Measurements from ENCODE around the gene ANTXRL.
"Not testable (repeated sequence)": the region's sequence is repeated elsewhere in the genome, so short reads cannot be mapped to it uniquely, and the experiment has no call there.

Gene ANTXRL

DNA sequence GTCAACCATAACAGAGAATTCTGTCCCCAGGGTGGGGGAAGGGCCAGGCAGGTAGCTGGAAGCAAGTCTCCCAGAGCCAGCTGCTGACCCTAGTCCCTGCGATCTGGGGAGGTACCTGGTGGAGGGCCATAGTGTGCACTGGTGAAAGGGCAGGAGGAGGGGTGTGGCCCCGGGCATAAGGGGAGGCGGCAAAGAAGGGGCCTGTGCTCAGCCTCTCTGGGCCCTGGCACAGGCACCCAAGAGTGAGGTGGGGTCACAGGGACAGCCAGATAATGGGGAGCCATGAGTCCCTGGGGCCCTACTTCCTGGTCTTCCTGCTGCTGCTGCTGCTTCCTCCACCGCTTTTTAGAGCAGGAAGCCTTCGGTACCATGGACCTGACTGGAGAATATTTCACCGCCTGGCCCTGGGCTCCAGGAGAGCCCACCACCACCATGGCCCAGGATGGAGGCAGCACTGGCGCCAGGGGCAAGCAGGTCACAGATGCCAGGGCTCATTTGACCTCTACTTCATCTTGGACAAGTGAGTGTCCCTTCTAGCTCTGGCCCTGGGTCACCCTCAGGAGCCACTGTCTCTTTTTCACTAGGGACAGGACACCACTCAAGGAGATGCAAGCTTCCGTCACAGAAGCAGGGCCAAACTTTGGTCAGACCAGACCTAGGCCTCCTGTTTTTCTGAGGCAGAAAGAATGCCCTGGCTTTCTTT, at the start of gene ANTXRL:
Gene ANTXRL (plus strand): TSS at position 7 of the 703 bp plus-strand sequence. CDS start 266 bp downstream, at position 273.
- DNase-seq: no peak

DNA sequence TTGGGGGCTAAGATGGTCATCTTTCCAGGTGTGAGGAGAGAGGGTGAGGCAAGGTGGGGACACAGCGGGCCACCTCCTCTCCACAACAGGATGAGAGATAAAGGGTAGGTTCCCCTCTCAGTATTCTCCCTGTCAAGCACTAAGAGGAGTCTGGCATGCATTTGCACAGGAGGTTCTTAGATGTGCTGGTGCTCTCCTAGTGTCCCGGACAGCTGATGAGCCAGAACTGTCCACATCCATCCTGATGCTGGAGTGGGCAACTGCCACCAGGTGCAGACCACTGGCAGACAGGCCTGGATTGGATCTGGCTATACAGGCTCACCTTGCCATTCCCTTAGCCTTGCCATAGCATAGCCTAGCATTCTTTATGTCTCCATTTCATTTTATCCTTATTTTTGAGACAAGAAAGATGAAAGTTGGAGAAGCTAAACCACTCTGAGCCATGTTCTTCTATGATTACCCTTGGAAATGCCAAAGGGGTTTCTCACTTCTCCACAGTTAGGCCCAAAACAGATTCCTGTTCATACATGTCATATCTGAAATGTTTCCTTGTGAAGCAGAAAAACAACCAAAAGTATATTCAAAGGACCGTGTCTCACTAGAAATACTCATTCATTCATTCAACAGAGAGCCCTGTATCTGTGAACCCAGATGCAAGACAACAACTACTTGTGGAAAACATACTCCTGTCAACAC, 48.8 kb upstream of the ANTXRL start:
- DNase-seq: no peak

DNA sequence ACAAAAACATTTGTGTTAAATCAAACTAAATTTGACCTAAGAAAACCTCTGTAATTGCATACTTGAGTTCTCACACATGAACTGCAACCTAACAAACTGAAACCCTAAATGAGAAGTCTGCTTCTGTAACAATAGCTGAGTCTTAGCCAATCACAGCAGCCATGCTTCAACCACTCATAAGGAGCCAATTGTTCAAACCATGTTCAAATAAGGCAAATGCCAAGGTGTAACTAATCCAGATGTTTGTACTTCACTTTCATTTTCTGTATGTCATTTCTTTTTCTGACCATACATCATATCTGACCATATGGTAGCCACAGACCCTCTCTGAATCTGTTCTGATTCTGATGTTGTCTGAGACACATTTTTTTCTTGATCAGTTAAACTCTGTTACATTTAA, 47.5 kb upstream of the ANTXRL start:
- no peak for DNase-seq

DNA sequence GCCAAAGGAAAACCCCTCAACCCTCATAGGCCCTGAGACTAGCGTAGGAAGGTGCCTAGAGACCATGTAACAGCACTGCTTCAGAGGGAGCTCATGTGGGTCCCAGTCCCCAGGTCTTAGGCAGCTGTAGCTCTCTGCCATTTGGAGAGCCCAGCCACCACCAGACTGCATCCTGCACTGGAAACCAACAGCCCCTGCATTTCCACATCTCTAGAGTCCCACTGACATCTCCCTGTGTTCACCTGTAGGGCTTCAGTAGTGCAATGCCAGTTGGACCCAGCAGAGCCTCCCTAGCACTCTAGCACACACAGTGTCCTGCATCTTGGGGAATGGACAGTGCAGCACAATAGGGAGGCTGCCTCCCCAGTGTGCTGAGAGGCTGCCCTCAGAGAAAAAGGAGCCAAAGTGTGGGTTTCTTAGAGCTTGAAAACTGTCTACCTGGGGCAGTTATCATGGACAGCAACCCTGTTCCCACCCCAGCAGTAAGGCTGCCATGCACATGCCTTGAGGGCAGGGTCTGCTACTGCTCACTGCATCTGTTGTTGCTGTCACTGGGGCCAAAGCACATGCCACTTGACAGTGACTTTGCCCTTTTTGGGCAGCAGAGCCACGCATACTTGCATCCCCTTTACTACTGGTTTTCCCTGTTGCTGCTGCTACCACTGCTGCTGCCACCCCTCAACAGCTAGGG, 46.7 kb upstream of the ANTXRL start:
- DNase-seq: no peak

DNA sequence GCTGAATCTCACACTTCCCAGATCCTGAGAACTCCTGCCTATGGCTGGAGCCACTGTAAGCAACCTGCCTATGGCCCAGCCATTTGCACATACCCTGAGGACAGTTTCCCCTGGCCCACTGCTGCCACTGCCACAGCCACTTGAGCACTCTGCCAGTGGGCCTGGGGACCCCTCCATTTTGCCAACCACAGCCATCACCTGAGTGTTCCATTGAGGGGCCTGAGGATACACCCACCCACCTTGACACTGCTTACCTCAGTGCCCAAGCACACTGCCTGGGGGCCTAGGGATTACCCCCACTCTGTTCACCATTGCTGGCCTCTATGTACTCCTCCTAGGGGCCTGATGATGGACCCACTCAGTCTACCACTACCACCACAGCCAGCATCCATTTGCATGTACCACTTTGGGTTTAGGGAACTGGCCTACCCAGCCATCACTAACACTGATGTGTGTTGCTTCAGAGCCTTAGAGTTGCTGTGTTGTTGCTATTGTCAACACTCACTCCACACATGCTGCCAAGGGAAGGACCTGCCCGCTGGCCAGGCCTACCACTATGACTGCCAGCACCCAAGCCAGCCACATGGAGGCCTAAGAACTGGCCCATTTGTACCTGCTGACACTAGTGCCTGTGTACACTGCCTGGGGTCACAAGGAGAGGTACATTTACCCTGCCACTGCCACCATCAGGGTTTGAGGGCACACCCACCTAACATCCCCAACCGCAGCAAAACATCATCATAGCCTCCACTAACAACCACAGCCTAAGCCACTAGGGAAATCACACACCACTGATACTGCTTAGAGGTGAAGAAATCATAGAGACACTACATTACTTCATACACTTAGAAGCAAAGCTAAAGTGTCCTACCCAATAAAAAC, 45.9 kb upstream of the ANTXRL start:
- no peak for DNase-seq

DNA sequence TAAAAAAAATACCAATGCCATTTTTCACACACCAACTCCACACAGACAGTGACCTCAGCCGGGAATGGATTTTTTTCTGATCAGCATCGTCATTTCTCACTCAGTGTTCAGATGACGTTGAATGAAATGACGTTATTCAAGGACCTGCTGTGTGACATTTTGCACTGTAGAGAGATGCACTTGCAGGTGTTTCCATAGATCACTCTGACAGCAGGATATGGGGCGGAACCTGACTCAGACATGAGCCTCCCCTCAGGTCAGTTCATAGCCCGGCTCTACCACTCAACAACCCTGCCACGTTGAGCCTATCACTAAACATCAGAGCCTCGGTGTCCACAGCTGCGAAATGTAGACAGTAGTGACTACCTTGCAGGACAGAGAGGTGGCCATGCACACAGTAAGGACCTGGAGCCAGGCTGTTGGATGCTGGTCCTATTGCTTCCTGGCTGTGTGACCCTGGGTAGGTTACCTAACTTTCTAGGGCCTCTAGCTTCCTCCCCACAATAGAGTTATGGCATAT, 41.4 kb upstream of the ANTXRL start:
- DNase-seq: peak in 2 of 3 experiments; percentile 17 to 32

DNA sequence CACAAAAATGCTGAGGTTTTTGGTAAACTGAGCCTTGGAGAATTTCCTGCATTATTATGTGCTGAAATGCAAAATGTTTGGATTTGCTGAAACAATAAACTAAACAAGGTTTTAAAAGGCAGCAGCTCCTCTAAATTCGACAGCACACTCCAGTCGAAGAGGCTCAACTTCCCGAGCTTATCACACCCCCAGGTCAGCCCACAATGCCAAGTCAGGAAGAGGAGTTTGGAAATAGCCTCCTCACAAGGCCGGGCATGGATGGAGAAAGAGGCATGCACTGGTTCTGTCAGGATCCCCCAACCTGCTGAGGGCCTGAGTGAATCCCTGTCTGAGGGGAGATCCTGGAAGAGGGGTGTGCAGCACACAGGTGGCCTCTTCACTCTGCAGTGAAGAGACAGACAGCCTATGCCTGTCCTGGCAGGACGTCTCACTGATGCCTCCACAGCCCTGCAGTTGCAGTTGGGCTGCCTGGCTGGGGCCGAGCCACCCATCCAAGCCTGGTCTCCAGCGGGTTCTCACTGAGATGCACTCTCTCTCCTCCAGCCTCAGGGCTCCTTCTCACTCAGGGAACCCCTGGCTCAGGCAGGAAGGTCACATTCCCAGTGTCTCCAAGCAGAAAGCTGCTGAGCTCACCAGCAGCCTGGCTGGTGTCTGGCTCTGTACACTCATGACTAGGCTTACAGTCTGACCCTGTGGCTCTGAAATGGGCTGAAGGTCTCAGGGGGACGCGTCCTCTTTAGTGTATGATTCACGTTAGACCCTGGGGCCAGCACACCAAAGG, 40.2 kb upstream of the ANTXRL start:
- not testable (repeated sequence) for DNase-seq

DNA sequence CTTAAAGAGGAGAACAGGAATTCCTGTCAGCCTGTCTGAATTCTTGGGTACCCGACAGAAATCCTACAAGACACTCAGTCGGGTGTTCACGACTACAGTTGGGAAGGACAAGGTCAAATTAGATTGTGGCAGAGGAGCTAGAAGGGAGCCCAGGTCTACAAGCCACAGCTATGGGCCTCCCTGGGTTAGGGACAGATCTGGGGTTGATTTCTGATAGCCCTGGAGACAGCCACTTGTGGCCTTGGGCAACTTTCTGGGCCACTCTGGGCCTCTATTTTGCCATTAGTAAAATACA, 39.7 kb upstream of the ANTXRL start:
- DNase-seq: no peak

DNA sequence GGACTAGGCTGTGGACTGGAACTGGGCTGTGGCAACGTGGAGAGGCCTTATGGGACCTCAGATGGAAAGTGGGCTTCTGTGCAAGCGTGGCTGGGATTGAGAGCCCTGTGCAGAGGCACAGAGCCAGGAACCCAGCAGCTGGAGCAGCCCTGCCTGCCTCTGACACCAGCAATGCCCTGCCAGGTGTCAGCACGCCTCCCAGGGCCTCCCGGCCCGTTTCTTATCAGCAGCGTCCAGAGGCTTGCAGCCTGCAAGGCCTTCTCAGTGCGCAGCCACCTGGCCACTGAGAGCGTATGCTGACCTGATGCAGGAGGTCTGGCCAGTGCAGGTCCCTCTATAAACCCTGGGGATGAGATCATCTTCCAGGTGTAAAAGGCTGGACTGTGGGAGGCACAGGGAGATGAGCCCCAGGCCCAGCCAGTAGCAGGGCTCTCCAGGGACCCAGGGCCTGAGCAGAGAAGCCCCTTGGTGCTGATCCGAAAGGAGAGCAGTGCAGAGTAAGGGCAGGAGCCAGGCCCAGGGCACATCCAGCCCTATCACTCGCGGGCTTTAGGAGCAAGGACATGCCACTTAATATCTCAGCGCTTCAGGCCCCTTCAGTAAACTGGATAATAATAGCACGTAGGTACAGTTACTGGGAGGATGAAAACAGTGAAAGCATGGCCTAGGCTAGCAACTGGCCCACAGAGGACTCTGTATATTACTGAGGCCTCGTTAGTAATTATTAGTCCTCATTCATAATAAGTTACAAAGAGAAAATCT, 38.8 kb upstream of the ANTXRL start:
- no peak for DNase-seq

DNA sequence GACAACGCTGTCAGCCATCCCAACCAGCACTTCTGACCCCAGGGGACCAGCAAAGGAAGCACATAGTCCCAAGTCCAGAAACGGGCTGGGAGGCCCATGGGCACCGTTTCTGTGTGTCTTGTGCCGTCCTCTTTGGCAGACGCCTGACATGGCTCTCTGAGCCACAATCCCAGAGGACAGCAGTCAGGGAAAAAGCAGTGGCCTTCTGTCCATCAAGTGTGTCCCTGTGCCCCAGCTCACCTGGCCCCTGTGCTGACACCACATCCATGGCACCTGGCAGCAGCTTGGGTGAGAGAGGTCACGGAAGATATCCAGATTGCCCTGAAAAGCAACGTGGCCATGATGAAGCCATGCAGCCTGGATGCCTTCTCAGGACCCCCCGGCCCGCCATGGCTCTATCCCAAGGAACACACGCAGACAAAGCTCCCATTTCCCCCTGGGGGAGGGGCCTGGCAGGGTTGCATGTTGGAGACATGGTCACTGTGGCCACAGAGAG, 38.1 kb upstream of the ANTXRL start:
- no peak for DNase-seq

DNA sequence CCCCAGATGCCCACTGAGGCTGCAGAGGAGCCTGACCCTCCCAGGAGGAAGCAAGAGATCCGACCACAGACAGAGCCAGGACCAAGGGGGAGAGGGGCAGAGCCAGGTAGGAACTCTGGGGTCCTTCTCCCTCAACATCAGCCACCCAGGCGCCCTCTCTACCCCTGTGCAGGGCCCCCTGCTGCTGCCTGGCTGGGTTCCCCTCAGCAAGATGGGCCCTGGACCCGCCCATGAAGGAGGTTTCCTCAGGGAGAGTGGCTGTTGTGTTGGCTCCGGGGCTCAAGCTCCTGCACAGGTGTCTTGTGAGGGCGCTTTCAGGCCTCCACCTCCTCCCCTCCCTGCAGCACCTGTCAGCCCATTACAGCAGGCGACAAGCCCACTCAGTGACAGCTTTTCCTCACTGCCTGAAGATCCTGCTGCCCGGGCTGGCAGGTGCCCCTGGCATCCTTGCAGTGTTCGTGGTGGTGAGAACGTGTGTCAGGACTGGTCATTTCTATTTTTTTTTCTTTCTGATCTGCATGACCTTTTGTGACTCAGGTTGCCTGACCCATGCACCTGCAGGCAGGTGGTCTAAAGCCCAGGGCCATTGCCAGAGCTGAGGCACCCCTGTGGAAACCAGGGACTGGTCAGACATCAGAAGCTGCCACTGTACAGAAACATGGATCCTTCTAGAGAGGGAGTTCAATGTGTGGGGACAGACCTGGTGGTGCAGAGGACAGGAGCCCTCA, 37.0 kb upstream of the ANTXRL start:
- peak in 2 of 3 experiments; percentile 12 to 40 for DNase-seq

DNA sequence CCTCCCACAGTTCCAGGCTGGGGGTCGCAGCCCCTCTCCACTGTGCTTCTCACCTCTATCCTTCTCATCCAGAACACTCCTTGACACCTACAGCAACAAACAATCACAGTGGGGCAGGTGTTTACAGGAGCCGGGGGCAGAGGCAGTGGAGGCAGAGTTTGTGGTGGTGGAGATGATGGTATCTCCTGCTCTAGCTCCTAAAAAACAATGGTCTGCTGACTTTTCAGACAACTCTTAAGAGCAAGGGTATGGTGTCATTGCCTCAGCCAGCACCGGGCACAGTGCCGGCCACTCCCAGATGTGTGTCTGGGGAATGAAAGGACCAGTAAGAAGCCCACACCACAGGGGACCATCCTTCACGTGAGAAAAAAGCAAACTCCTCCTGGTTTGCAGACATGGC, 36.3 kb upstream of the ANTXRL start:
- no peak for DNase-seq

DNA sequence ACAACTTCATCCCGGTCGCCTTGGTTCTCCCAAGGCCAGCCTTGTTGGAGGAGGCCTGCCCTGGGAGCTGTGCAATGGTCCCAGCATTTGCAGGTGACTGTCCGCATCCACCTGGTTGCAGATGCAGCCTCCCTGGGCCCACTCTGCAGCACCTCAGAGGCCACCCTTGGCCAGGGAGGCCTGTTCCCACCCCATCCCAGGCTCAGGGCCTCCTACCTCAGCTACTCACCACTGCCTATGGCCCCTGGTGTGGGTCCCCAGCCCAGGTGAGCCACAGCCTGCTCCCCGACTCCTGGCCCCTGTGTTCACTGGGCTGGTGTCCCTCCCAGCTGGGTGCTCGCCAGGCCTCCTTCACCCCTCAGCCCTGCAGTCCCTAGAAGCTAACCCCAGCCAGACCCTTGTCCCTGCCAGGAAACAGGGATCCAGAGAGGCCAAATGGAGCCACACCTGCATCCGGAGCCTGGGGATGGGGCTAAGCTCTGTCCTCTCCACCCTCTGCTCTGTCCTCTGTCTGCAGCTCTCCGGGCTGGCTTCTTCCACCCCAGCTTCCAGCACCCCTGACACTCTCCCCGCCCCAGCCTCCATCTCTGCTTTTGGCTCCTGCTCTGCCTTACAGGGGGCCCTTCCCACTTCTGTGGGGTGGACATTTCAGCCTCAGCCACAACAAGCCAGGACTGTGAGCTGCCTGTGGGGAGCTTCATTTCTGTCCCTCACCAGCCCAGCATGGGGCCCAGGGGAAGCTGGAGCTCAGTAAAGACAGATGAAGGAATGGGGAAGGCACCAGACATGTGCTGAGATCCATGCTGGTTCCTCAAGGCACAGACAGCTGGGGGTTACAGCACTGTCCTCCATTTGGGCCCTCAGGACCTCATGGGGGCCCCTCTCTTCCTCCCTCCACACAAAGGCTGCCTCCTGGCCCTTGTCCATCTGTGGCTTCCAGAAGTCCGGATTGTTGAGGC, 35.6 kb upstream of the ANTXRL start:
- DNase-seq: no peak

DNA sequence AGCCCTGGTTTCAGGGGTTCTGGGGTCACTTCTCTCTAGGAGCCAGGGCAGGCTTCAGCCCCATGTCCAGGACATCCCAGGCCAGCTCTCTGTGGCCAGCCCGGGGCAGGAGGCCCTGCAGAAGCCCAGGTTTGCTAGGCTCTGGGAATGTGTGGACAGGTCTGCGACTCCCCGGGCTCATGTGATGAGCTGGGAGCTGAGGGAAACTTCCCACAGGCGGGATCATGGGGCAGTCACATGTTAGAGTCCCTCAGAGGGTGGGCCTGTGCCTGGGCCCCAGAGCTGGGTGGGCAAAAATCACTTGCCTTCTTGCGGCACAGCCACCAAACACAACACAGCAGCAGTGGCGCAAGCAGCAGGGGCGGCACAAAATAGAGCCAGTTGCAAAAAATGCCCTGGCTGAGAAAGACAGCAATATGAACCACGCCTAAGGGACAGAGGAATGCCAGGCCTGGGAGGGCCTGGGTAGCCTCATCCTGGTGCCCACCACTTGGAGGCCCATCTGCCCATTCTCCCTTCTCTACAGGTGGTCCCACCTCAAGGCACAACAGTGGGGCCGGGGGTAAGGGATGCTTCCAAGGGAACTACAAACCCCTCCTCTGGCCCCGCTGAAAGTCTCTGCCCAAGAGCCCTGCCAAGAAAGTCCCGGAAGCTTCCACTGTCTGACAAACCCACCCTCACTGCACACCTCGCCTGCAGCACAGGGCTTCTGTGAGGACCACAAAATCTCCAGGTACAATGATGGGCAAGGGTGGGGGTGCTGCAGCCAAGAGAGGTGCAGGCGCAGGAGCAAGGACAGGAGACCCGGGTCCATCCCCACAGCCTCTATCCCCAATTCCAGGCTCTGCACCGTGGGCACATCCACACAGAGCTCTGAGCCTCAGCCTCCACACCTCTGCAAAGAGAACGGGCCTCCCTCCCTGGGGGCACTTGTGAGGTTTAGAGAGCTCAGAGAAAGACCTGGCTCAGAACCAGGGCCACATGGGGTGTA, 34.6 kb upstream of the ANTXRL start:
- DNase-seq: no peak

DNA sequence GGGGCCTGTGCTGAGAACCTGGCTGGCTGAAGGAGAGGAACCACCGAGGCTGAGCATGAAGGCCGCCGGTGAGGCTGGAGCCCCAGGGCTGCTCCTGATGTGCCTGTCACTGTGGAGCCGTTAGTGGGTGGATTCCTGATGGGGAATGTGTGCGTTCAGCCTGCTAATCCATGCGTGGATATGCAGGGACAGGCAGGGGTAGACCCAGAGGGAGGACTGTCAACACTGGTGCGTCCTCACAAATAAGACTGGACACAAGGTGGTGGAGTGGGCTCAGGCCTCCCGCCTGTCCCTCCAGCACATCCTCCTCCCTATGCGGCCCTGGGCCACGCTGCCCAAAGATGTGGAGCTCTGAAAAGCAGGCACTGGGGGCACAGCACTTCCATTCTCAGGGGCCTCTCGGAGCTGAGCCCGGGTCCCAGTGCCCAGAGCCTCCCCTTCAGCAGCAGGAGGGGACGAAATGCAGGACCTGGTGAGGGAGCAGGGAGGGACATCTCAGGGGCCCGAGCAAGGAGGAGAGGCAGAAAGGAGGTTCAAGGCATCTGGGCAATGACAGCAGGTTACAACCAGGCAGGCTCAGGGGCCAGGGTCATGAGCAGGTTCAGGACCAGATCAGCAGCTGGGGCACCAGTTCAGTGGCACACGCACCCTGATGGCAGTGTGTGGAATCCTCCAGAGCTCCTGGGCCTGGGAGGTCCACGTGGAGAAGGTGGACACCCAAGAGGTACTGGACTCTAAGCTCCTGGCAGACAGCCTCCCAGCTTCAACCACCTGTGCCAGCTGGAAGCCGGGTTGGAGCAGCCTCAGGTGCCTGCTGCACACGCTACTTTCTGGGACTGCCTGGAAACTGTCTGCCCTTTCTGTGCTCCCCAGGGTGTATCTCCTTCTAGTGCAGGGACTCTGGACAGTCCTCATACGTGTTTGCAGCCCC, 33.5 kb upstream of the ANTXRL start:
- DNase-seq: no peak

DNA sequence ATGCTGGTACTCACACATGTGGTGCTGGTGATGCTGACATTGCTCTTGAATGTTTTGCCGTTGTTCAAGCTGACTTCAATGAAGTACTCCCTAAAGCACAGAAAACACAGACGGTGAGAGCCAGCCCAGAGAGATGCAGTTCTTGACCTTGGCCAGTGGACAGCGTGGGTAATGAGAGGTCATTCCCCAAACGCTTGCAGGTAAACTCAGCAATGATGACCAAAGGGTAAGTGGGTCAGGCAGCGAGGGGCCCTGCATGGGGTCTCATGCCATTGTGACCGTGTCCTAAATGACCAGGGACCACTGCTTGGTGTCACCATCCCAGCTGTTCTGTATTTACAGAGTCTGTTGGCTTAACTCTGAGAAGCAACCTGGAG, 32.8 kb upstream of the ANTXRL start:
- no peak for DNase-seq

DNA sequence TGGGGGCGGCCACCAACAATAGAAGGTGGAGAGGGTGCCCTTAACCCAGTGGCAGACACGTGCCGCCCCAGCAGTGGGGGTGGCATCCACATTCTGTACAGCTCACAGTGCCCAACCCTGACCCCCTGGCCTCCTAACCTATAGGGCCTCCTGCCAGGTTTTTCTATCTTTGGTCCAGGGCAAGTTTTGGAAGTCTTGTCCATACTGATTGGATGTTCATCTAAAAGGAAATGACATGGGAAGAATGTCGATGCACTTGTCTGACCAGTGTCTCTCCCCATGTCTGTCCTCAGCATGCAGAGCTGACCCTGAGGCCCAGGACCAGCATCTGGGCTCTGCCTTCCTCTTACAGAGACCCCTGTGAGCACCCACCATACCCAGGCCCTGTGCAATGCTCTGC, 32.3 kb upstream of the ANTXRL start:
- DNase-seq: no peak
